B cell (primary cell): ENCODE data around the gene ACVR1.

Experiments used
- CTCF ChIP-seq: fragments of 200-600 bp; IDR thresholded peaks from one replicate; pipeline ENCODE4 v1.8.0; 2022; ENCODE audit warnings: antibody characterized with exemption, mild to moderate bottlenecking
- EZH2 ChIP-seq: IDR thresholded peaks from 2 replicates; pipeline ENCODE4 v1.6.1; 2012; ENCODE audit warnings: borderline replicate concordance, low read depth, mild to moderate bottlenecking, moderate library complexity, low read length; ENCODE audit not compliant: insufficient read depth, poor library complexity, severe bottlenecking

- TF ChIP-seq CTCF = no peak
- no peak for TF ChIP-seq EZH2
Observed at GRCh38 chr2:157897106-157897971, 21.2 kb upstream of the ACVR1 start.
